Spleen (tissue), 11 donors: ENCODE data around the gene PLEKHG3. TPM values are rescaled to one million over a fixed set of nuclear protein-coding genes. Genes with fewer than 3 reads are reported as not detected.

Experiments used
- DNase-seq: peaks from one replicate; pipeline ENCODE4 v3.0.0-alpha.2; 2020
- H3K27ac ChIP-seq, 8 donors: fragments of 200-600 bp; sonication (generic) in 7 of 8; 1 replicate in 4 of 8; 2 replicates in 4 of 8; pipeline versions ENCODE4 v1.5.0 to v1.8.0; 2016 to 2021; ENCODE audit warnings: inconsistent platforms in 4 of 8, mild to moderate bottlenecking in 4 of 8, moderate library complexity in 1 of 8
- H3K27me3 ChIP-seq, 7 donors: fragments of 200-600 bp; sonication (generic) in 6 of 7; replicated peaks in 1 of 7; 1 replicate in 4 of 7; 2 replicates in 3 of 7; pipeline versions ENCODE4 v1.5.0 to v1.8.0; 2016 to 2021; ENCODE audit warnings: inconsistent platforms in 3 of 7, mild to moderate bottlenecking in 1 of 7
- H3K36me3 ChIP-seq, 6 donors: fragments of 200-600 bp; sonication (generic) in 5 of 6; 1 replicate in 4 of 6; 2 replicates in 2 of 6; pipeline versions ENCODE4 v1.5.0 to v1.8.0; 2016 to 2021; ENCODE audit warnings: inconsistent platforms in 2 of 6
- H3K4me1 ChIP-seq, 6 donors: fragments of 200-600 bp; sonication (generic) in 5 of 6; 1 replicate in 3 of 6; 2 replicates in 3 of 6; pipeline versions ENCODE4 v1.5.0 to v1.8.0; 2016 to 2021; ENCODE audit warnings: inconsistent platforms in 3 of 6
- H3K4me3 ChIP-seq, 8 donors: fragments of 200-600 bp; sonication (generic) in 7 of 8; 1 replicate in 4 of 8; 2 replicates in 4 of 8; pipeline versions ENCODE4 v1.5.0 to v1.8.0; 2016 to 2021; ENCODE audit warnings: inconsistent platforms in 4 of 8, mild to moderate bottlenecking in 4 of 8, moderate library complexity in 2 of 8
- H3K9me3 ChIP-seq, 8 donors: fragments of 200-600 bp; sonication (generic) in 7 of 8; 1 replicate in 4 of 8; 2 replicates in 4 of 8; pipeline versions ENCODE4 v1.5.0 to v1.8.0; 2016 to 2021; ENCODE audit warnings: inconsistent platforms in 4 of 8
- POLR2A ChIP-seq, 3 donors: fragments of 450-650 bp; IDR thresholded peaks; one replicate each; pipeline ENCODE4 v1.5.1; 2017; ENCODE audit warnings: antibody characterized with exemption in 3 of 3, mild to moderate bottlenecking in 1 of 3
- POLR2AphosphoS5 ChIP-seq, 3 donors: sonication (generic); formaldehyde crosslinking; IDR thresholded peaks; one replicate each; pipeline ENCODE4 v1.5.1; 2017; ENCODE audit warnings: antibody characterized with exemption in 3 of 3
- WGBS, 5 donors: extraction: QIAGEN DNeasy Blood & Tissue Kit in 3 of 5; methylation state at CpG; one replicate each; pipeline versions ENCODE4 v1.1.5 to v1.1.7; 2013 to 2018; 5-methylcytosine and 5-hydroxymethylcytosine counted together
- intact Hi-C: fragments of 100-400 bp; cut with DNase I; formaldehyde crosslinking; loops from one replicate; pipeline ENCODE4 v1.15.0; 2023; ENCODE audit warnings: low total_unique reads
- polyA plus RNA-seq, 3 donors: library from polyadenylated mRNA; stranded (reverse); fragments of 200-250 nt; gene quantifications; one replicate each; pipeline ENCODE4 v1.2.1, GENCODE V29; 2013
- total RNA-seq, 7 donors: library from RNA; depleted of rRNA in 3 of 7; stranded (reverse); fragments of >200 nt in 3 of 7; fragmentation: NEBNext Ultra II Directional in 4 of 7; extraction: Animal tissue kit (Norgen Biotek cat#: 25700) in 4 of 7; gene quantifications; one replicate each; pipeline versions ENCODE4 v1.1.0 to v1.2.1, GENCODE V29; 2016 to 2021
- TF ChIP-seq, protein P1 (sequence below), 11 experiments: fragments of 200-600 bp in 7 of 11; fragments of 450-650 bp in 4 of 11; sonication (generic) in 4 of 11; IDR thresholded peaks in 8 of 11; conservative IDR thresholded peaks in 3 of 11; 1 replicate in 7 of 11; 2 replicates in 4 of 11; pipeline versions ENCODE4 v1.4.0 to v1.8.0; 2016 to 2021; ENCODE audit warnings: antibody characterized with exemption in 11 of 11, inconsistent platforms in 4 of 11, mild to moderate bottlenecking in 1 of 11
- donor health status: healthy with polysubstance abuse.
- donor health status: DM: no; HTN: no; CAD: no; lungs with moderate emphysema.
- donor health status: DM: no; HTN: no; CAD: no.
- donor health status: Bipolar disorder and iron deficiency.
- donor health status: healthy.
- donor health status: DM: no; HTN: no; CAD: no.
- donor health status: DM: yes; HTN: yes; CAD: no.

The PLEKHG3 gene
- total and polyA plus RNA-seq, 10 donors: 4.5 to 77.7 (median 45.4) TPM

DNA sequence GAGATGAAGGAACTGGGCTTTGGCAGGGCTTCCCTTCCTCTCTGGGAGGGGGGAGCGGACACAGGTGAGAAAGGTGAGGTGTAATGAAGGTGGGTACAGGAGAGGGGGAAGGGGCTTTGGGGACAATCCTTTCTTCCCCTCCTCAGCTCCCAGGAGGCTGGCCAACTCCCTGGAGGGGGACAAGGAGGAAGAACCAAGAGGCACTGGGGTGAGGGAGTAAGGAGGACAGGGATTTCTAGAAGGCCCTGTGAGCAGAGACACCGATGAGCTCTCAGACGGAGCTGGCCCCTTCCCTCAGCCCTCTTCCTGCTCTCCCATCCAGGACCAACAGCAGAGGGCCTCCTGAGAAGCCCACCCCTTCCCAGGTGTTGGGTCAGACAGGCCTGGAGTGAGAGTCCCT, 53.4 kb downstream of the PLEKHG3 start:
- peaks cover 8 to 76% (median 45%) of the 10 kb centered on the region in 6 donors for H3K4me1 ChIP-seq
- no peak overlapping the region for H3K4me3 ChIP-seq
- H3K9me3 ChIP-seq: no peaks in the 10 kb centered on the region
- no peaks in the 10 kb centered on the region for H3K36me3 ChIP-seq
- intact Hi-C loops: no loop called here
- peak overlapping the region in 5 of 8 donors; percentile 13 to 68 (median 59) for H3K27ac ChIP-seq
- peak; percentile 56 for DNase-seq
- WGBS, 5 donors: 78 to 89% (median 80%) methylated on average over 3 of the region's 3 CpGs
- no peak for TF ChIP-seq POLR2A (IDR thresholded peaks at IDR 0.05)
- TF ChIP-seq, protein P1, sequence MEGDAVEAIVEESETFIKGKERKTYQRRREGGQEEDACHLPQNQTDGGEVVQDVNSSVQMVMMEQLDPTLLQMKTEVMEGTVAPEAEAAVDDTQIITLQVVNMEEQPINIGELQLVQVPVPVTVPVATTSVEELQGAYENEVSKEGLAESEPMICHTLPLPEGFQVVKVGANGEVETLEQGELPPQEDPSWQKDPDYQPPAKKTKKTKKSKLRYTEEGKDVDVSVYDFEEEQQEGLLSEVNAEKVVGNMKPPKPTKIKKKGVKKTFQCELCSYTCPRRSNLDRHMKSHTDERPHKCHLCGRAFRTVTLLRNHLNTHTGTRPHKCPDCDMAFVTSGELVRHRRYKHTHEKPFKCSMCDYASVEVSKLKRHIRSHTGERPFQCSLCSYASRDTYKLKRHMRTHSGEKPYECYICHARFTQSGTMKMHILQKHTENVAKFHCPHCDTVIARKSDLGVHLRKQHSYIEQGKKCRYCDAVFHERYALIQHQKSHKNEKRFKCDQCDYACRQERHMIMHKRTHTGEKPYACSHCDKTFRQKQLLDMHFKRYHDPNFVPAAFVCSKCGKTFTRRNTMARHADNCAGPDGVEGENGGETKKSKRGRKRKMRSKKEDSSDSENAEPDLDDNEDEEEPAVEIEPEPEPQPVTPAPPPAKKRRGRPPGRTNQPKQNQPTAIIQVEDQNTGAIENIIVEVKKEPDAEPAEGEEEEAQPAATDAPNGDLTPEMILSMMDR (IDR thresholded peaks at IDR 0.05 in 8 of 11, conservative IDR thresholded peaks at IDR 0.05 in 3 of 11): no peak
- no peak for TF ChIP-seq POLR2AphosphoS5 (IDR thresholded peaks at IDR 0.05)
- H3K27me3 ChIP-seq: peaks cover 0 to 8% (median 0%) of the 10 kb centered on the region in 7 donors

DNA sequence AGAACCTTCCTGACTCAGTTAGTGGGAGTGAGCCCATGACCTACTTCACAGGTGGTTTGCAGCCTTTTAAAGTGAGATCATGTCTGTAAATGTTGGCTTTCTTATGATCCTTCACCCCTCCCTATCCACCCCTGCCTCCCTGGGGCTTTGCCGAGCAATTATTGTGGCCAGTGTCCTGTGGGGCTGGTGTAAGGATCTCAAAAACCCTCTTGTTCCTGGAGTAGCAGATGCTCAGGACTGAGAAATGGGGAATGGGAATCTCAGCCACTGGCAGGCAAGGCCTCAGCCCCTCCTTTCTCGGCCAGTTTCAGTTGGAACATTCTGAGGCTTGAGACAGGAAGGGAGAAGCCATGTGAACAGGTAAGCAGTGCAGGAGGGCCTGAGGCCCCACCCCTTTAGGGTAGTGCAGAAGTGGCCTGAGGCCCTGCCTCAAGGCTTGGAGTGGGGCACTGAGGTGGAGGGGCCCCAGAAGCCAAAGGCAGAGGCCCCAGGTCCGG, 53.8 kb downstream of the PLEKHG3 start:
- Histone ChIP-seq H3K4me1 (peaks cover 12 to 80% (median 49%) of the 10 kb centered on the region in 6 donors), H3K27ac (peak overlapping the region; percentile 3 to 68 (median 46)), H3K9me3 (no peaks in the 10 kb centered on the region), H3K27me3 (peaks cover 0 to 12% (median 0%) of the 10 kb centered on the region in 7 donors), H3K4me3 (no peak overlapping the region), H3K36me3 (no peaks in the 10 kb centered on the region)
- peak; percentile 72 for DNase-seq
- intact Hi-C loops: no loop called here
- 71 to 88% (median 73%) methylated on average over 3 of the region's 3 CpGs for WGBS, 5 donors
- TF ChIP-seq POLR2AphosphoS5 (IDR thresholded peaks at IDR 0.05): peak in 1 of 3 donors; percentile 39
- TF ChIP-seq, protein P1 (IDR thresholded peaks at IDR 0.05 in 8 of 11, conservative IDR thresholded peaks at IDR 0.05 in 3 of 11): no peak

DNA sequence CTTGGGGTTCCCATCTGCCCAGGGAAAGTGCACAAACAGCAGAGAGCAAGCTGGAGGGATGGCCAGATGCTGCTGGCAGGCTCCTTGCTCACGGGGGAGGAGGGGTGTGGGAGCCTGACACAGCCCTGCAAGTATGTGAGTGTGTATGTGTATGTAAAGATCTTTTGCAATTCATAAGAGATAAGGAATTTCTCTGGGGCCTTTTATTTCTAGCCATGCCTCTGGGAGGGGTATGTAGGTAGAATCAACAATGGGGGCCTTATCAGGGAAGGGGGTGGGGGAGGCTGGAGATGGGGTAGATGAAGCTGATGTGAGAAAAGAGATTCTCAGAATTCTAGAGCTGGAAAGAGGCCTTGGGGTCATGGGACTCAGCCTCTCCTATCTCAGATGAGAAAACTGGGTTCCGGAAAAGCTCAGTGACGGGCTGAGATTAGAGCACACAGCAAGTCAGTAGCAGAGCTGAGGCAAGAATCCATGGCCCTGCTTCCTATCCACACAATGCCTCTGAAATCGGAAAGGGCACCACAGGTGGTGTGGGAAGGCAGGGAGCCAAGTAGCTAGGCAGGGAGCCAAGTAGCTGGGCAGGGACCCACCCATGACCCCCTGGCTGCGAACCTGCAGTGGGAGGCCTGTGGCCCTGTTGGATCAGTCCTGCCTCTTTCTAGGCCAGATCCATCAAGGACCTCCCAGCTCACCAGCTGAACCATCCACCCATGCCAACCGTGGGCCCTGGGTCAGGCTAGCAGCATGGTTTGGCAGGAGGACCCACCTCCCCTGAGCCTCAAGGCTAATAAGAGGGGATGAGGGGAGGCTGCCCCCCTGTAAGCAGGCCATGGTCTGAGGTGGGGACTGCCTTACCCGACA, 54.7 kb downstream of the PLEKHG3 start:
- peaks cover 14 to 89% (median 58%) of the 10 kb centered on the region in 6 donors for H3K4me1 ChIP-seq
- H3K27ac ChIP-seq: peak overlapping the region; percentile 13 to 68 (median 48)
- H3K36me3 ChIP-seq: no peaks in the 10 kb centered on the region
- TF ChIP-seq POLR2AphosphoS5 (IDR thresholded peaks at IDR 0.05) (peak in 2 of 3 donors; percentile 63 to 68), POLR2A (IDR thresholded peaks at IDR 0.05) (no peak)
- TF ChIP-seq, protein P1 (IDR thresholded peaks at IDR 0.05 in 8 of 11, conservative IDR thresholded peaks at IDR 0.05 in 3 of 11): no peak
- peak; percentile 68 for DNase-seq
- H3K9me3 ChIP-seq: no peaks in the 10 kb centered on the region
- 66 to 76% (median 70%) methylated on average over 6 to 7 of the region's 7 CpGs for WGBS, 5 donors
- peaks cover 0 to 20% (median 0%) of the 10 kb centered on the region in 7 donors for H3K27me3 ChIP-seq
- intact Hi-C loops: no loop called here
- no peak overlapping the region for H3K4me3 ChIP-seq

DNA sequence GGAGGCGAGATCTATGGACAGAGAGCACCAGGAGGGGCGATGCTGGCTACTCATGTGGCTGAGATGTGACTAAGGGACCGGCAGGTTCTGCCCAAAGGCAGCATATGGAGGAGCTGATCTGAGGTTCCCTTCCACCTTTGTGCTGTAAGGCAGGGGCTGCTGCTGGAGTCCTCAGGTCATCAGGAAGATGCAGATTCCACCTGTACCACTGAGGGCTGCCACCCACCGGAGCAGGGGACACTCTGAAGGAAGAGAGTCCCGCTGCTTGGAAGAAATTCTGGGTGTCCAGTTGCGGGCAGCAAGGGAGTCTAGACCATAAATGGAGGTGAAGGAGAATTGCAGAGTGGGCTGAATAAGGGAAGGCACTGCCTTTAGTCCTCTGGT, 55.3 kb downstream of the PLEKHG3 start:
- Histone ChIP-seq H3K4me1 (peaks cover 20 to 95% (median 64%) of the 10 kb centered on the region in 6 donors), H3K27me3 (peaks cover 0 to 21% (median 0%) of the 10 kb centered on the region in 7 donors), H3K4me3 (no peak overlapping the region), H3K9me3 (no peaks in the 10 kb centered on the region), H3K36me3 (no peaks in the 10 kb centered on the region), H3K27ac (peak overlapping the region in 6 of 8 donors; percentile 13 to 68 (median 57))
- DNase-seq: peak; percentile 67
- intact Hi-C loops: no loop called here
- WGBS, 5 donors: 92 to 95% (median 92%) methylated on average over 6 of the region's 6 CpGs
- TF ChIP-seq POLR2A (IDR thresholded peaks at IDR 0.05): no peak
- TF ChIP-seq, protein P1 (IDR thresholded peaks at IDR 0.05 in 8 of 11, conservative IDR thresholded peaks at IDR 0.05 in 3 of 11): no peak
- no peak for TF ChIP-seq POLR2AphosphoS5 (IDR thresholded peaks at IDR 0.05)
